Panc1 (cell line): ENCODE results near the gene RNF113B.

Source experiments
- CTCF ChIP-seq: fragments of 450-650 bp; IDR thresholded peaks from 2 replicates; pipeline ENCODE4 v1.5.1; 2017; ENCODE audit warnings: mild to moderate bottlenecking
- POLR2AphosphoS5 ChIP-seq: IDR thresholded peaks from 2 replicates; pipeline ENCODE4 v1.6.1; 2012; ENCODE audit warnings: mild to moderate bottlenecking, low read depth, low read length, moderate library complexity
- REST ChIP-seq, 2 experiments: IDR thresholded peaks; 2 replicates each; pipeline ENCODE4 v1.6.1; 2011 to 2012; ENCODE audit warnings: low read depth in 2 of 2, control low read depth in 1 of 2, low read length in 1 of 2, mild to moderate bottlenecking in 1 of 2, moderate library complexity in 1 of 2; ENCODE audit not compliant: insufficient read depth in 1 of 2
- TCF7L2 ChIP-seq: IDR thresholded peaks from 2 replicates; pipeline ENCODE4 v1.6.1; 2011; ENCODE audit warnings: mild to moderate bottlenecking, low read depth, low read length, inconsistent platforms

- TF ChIP-seq POLR2AphosphoS5: no peak
- no peak for TF ChIP-seq CTCF
- TF ChIP-seq REST (IDR thresholded peaks at IDR 0.05; ENCODE audit: insufficient read depth in 1 of 2, low read depth in 2 of 2, low read length in 1 of 2): no peak
- no peak for TF ChIP-seq TCF7L2
These were observed 22.4 kb upstream of the RNF113B start for GRCh38 chr13:98199480-98199879.
